HG03342 (cell line): ENCODE results near the gene FBXO41.
A peak's percentile ranks its signal among the peaks of the same experiment; 100 is the strongest.

Experiments used
- ATAC-seq: cut with Tn5 transposase; IDR thresholded peaks from one replicate; pipeline ENCODE4 v1.9.1; 2021; ENCODE audit warnings: mild to moderate bottlenecking, moderate library complexity; ENCODE audit not compliant: unreplicated experiment

Gene FBXO41, protein sequence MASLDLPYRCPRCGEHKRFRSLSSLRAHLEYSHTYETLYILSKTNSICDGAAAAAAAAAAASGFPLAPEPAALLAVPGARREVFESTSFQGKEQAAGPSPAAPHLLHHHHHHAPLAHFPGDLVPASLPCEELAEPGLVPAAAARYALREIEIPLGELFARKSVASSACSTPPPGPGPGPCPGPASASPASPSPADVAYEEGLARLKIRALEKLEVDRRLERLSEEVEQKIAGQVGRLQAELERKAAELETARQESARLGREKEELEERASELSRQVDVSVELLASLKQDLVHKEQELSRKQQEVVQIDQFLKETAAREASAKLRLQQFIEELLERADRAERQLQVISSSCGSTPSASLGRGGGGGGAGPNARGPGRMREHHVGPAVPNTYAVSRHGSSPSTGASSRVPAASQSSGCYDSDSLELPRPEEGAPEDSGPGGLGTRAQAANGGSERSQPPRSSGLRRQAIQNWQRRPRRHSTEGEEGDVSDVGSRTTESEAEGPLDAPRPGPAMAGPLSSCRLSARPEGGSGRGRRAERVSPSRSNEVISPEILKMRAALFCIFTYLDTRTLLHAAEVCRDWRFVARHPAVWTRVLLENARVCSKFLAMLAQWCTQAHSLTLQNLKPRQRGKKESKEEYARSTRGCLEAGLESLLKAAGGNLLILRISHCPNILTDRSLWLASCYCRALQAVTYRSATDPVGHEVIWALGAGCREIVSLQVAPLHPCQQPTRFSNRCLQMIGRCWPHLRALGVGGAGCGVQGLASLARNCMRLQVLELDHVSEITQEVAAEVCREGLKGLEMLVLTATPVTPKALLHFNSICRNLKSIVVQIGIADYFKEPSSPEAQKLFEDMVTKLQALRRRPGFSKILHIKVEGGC

DNA sequence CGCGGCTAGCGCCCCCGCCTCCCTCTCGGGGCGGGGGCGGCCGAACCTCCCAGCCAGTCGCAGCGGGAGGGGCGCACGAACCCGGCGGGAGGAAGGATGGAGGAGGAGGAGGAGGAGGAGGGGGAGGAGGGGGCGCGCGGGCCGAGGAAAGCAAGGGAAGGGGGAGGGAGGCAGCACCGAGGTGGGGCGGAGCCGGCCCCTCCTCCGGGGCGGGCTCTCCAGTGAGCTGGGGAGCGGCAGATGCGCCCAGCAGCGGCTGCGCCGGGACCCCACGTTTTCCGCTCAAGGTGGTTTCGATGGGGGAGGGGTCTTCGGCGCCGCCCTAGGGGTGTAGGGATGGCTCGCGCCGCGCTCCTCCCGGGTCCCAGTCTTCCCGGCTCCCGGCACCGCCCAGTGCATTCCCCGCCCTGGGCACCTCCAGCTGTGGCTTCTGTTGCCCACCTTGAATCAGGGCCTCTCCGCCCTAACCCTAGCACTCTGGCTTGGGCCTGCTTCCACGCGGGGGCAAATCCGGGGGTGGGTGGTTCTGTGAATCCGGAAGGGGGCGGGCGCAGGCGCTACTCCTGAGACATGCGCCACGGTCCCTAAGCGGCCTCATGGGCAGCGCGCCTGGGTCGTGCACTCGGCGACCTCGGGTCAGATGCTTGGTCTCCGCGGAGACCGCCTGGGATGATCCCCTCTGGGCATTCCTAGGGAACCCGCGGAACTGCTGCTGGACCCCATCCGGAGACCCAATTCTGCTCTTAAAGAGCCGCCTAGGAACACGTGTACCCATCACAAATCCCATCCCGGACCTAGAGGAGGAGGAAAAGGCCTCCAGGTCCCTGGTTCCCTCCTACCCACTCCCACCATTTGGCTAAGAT is at the start of gene FBXO41:
Gene FBXO41 (minus strand): TSS at position 183 of the 863 bp plus-strand sequence. CDS start 14,848 bp downstream, outside the sequence.
- ATAC-seq, result peak; percentile 71

DNA sequence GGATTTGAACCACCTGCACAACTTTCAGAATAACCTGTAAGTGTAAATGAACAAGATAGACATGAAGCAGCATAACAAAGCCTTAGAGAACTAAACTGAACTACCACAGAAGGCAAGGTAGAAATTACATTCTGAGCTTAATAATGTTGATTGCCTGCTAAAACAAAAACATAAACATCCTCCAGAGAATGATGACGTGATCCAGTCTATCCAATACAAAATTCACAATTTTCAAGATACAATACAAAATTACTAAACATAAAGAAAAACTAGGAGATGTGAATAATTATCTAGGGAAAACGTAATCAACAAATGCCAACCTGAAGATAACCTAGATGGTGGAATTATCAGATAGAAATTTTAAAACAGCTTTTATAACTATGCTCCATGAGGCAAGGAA is 49.8 kb upstream of the FBXO41 start:
- no peak for ATAC-seq

DNA sequence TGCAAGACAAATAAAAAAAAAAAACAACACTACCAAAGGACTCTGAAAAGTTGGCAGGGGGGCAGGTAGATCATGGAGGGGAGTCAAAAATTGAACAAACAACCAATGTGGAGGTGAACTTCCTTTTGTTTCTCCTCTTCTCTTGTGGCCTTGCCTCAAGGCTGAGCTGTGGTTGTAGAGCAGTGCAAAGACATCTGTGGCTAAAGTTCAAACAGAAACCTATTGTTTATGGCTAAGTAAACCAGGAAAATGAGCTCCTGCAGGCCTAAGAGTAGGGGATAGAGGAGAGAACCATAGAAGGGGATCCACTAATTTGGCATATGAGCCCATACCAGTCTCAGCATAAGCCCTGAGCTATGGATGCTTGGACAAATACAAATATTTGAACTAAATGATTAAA is 49.3 kb upstream of the FBXO41 start:
- ATAC-seq, result no peak

DNA sequence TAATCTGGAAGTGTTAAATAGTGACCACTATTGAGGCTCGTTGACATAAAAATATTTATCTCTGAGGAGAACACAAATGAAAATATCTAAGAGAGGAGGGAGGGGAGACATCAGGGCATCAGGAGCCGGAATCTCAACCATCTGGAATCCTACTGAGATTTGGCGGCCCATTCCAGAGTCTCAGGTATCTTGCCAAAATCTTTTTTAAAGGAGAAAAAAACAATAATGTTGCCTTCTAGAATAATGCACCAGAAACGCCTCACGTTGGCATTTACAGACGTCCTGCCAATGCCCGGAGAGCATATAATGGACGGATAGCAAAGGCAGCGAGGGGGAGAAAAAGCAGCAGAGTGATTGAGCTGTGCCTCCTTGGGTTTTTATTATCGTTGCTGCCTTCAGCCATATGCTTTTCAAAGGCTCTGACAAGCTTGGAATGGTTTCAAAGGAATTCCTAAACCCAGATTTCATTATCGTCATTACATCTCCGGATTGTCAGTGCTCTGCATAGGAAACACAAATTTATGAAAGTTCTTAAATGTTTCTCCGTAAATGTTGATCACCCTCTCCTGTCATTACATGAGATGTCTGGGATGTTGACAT is 39.9 kb upstream of the FBXO41 start:
- ATAC-seq, result no peak

DNA sequence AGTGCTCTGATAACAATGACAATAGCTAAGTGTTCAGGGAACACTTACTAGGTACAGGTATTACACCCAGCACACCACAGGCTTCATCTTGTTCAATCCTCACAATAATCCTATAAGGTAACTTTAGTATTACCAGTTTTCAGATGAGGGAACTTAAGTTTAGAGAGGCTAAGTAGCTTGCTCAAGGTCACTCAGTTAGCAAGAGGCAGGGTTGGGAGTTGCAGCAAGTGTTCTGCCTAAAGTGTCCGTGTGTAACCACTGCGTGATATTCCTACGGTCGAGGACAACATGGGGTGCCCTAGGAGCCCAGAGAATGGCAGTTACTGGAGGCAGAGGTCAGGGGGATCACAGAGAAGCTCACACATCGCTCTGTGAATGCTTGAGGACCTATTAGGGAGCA is 39.3 kb upstream of the FBXO41 start:
- ATAC-seq, result no peak

DNA sequence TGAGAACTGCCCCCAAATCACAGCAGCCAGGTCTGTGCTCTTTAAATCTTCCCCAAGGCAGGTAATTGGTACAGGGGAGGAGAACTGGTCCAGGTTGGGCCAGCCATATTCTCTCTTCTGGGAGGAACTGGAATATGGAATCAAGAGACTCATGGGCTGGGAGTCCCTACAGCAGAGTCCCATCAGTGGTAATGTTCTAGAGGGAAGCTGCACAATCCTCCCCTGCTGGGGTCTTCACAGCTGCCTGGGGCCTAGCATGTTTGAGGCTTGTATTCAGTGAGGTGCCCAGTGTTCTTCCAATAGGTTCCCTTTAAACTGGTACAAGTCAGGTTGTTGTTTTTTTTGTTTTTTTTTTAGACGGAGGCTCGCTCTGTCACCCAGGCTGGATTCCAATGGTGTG is 30.2 kb upstream of the FBXO41 start:
- no peak for ATAC-seq

DNA sequence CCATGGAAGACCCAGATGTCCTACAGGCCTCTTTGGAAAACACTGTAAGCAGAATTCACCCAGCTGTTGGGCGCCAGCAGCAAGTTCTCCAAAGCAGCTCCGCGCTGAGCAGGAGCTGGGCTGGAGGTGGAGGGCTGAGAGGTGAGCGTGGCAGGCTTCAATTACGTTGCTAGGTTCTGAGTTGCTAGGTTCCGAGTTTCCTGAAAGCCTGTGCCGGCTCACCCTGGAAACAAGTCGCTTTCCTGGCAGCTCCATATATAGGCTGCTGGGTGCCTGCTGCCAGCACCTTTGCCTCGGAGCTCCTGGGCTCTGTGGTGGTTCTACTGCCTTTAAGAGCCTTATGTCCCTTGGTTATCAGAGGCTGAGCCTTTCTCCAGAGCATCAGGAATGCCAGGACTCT is 23.4 kb upstream of the FBXO41 start:
- ATAC-seq, result no peak

DNA sequence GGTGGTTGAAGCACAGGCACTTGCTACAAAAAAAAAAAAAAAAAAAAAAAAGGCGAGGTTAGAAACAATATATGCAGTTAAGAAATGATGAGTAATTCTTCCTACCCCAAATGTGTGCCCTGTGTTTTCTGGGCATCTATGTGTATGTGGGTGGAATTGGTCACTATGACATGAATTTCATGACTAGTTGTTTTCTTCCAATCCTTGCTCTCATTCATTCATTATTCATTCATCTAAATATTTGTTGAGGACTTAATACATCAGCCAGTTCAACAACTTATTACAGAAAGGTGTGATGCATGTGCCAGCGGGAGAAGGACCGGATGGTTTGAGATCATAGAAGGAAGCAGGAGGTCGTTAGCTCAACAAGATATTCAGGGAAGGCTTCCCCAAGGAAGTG is 17.4 kb upstream of the FBXO41 start:
- no peak for ATAC-seq

DNA sequence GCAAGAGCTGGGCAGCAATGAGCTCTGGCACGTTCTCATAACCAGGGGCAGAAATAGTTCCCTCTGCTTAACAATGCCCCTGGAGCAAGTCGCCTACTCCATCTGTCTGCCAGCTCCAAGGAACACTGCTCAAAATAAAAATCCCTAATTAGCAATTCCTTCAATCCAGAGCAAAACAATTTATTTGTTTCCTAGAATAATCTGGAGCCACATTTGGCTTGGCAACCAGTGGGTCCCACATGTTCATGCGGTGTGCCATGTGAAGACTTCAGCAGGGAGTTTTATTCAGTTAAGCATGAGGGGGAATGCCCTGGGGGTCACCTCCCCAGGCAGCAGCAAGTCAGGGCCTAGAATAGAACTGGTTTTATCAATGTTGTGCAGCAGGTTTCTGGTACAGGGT is 16.6 kb upstream of the FBXO41 start:
- no peak for ATAC-seq

DNA sequence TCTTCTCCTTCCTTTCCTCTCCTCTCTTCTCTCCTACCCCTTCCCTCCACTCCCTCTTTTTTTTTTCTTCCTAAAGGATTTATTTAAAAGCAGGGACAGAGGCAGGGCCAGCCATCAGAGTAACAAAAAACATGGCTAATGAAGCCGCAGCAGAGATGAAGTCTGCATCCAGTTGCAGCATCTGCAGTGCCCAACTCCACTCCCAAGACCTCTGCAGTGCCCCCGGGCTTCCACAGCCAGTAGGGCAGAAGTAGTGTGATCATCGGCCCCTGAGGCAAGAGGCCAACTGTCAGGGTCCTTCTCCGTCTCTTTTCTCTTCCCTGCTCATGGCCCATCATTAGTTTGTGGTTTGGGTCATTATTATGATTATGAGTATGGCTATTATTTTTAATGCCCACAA is 13.3 kb upstream of the FBXO41 start:
- ATAC-seq, result no peak

DNA sequence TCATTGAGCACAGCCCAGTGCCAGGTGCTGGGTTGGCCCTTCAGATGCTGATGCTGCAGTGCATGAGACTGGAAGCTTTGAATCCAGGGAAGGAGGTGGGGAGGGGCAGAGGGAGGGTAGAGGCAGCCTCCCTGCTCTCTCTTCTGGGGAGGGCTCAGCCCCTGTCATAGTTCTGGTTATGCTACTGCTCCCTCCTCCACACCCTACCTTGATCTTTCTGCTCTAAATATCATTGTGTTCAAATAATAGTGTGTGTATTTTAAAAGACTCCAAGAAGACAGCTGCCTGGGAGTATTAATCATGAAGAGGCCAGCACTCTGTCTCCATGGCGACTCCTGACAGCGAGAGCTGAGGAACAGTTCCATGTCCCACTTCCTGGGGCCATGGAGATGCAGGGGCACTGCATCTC is 12.9 kb upstream of the FBXO41 start:
- no peak for ATAC-seq

DNA sequence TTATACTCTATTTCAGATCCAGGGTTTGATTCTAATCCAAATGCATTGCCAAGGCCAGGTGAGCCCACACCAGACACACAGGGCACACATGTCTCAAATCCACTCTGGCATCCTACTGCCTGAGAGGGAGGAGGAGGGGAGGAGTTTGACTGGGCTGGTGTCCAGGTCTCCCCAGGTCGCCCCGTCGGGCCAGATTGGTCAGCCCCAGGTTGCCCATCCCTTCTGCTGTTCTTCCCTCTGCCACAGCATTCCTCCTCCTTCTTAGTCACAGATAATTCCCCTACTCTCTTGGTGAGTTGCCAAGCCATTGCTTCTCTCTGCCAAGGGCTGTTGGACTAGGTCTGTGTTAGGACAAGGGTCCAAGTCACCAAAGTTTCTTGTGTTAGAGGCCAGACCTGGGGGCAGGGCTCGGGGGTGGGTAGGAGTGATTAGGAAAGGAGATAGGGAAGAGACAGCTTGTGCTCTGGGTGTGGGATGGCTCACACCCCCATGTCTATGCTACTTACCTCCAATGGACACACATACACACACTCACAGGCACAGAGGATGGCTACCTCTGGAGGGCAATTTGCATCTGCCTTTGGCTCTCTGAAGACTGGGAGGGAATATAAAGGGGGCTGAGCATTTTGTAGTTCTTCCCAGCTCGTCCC is 11.6 kb upstream of the FBXO41 start:
- no peak for ATAC-seq

DNA sequence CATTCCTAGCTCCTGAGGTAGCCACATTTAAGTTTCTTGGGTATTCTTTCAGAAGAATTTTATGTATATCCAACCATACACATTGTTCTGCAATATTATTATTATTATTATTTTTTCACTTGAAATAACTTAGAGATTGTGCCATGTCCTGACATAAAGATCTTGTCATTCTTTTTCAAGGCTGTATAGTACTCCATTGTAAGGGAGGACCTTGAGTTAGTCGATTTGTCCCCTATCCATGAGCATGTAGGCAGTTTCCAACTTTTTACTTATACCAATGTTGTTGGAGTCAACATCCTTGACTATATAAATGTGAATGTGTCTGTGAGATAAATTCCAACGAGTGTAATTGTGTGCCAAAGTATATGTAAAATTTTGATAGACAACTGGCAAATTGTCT is 10.0 kb upstream of the FBXO41 start:
- ATAC-seq, result no peak

DNA sequence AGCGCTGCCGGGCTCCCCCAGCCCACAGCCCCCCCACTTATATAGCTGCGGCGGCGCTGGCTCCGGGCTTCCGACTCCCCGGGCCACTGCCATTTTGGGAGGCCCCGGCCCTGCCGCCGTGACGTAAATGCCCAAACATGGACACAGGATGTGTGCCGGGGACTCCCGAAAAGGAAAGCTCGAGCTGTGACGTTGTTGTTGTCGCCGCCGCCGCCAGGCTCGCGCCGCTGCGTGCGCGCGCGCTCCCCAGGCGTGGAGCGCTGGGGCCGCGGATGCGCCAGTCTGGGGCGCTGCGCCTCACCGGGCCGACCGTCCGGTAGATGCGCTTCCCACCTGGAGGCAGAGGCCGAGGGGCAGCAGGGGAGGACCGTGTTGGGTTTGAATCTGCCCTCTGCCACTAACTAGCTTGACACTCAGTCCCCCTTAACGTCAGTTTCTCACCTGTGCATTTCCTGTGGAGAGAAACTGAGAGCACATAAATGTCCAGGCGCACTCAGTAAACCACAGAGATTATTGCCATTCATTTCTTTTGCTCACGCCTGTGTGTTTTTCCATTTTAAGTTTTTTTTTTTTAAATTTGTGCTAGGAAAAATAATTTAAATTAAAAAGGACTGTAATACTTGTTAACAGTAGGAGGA is 9.4 kb upstream of the FBXO41 start, which contains the start of gene EGR4:
Gene EGR4 (minus strand): TSS at position 15 of the 638 bp plus-strand sequence. CDS start 231 bp downstream, outside the sequence.
- peak; percentile 88 for ATAC-seq

DNA sequence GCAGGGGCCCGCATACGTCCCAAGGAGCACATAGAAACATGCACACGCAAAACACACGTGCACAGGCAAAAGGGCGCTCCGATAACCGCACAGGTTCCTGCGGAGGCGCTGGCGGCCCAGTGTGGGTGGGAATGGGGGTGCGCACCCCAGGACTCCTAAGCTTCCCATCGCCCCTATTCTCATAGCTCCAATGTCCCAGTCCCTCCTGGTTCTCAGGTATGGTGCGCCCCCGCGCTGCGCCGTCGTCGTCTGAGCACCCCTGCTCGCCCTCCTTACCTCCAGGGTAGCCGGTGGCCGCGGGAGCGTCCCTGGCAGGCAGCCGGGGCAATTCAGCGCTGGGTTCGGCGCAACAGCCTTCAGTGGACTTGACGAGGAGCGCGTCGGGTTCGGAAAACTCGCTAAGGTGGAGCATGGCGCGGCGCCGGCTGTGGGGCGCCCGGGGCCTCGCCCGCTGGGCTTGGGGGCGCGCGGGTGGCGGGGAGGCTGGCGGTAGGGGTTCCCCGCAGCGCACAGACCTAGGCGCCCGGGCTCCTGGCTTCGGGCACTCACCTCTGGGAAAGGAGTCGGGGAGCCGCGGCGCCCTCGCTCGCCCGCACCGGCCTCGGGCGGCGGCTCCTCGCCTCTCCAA is 8.7 kb upstream of the FBXO41 start:
- ATAC-seq, result no peak

DNA sequence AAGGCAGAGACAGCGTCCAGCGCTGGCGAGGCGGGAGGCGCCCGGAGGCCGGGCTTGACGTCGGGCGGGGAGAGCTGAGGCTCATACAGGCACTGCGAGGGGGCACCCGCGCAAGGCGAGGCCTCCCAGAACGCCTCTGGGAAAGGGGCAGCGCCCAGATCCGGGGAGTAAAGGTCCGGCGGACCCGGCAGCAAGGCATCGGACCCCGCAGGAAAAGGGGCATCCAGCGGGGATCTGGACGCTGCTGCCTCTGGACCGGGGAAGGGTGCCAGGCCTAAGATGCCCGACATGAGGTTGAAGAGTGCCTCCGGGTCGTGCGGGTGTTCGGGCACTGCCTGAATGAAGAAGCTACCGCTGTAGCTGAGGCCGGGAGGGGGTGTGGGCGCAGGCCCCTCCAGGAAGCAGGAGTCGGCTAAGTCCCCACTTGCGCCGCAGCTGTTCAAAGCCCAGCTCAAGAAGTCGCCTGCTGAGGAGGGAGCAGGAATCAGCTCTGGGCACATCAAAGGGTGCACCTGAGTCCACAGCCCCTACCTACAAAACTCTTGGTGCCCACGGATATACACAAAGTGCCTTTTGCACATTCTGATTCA is 8.1 kb upstream of the FBXO41 start:
- no peak for ATAC-seq

DNA sequence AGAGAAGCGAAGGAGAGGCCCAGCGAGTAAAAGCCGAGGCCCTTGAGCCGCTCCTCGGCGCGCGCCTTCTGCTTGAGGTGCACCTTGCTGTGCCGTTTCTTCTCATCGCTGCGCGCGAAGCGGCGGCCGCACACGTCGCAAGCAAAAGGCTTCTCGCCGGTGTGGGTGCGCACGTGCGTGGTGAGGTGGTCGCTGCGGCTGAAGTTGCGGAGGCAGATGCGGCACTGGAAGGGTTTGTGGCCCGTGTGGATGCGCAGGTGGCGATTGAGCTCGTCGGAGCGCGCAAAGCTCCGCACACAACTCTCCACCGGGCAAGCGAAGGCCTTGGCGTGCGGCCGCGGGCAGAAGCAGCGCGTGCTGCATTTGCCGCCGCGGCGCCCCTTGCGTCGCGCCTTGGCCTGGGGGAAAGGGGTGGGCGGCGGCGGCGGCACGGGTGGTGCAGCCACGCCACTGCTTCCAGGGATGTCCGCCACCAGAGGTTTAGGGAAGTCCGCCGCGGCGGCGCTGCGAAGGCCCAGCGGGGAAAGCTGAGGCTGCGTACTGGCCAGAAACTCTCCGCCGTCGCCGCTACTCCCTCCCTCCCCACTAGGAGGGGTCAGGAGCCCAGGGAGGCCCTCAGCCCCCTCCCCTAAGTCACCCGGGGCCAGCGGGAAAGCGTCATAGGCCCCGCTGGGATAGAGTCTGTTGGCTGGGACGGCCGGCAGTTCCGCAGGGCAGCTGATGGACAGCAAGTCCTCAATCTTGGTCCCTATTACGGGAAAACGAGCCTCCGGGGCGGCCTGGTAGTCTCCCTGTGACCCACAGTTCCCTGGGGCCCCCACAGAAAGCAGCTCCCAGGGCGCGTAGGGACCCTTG is 7.4 kb upstream of the FBXO41 start:
- no peak for ATAC-seq

DNA sequence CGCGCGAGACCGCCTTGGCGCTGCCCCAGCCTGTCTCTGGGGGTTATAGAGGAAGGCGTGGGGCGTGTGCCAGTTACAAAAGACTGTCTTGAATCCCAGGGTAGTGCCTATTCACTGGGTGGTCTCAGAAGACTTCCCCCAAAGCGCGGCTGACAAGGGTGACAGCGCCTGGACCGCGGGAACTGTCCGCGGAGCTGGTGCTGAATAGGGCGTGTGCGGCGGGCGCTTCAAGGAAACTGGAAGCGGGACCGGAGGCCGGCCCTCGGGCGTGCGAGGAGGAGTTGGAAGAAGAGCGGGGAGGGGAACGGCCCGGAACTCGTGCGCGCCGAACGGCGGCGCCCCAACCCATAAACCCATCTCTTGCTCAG is 6.8 kb upstream of the FBXO41 start:
- ATAC-seq, result no peak
